Stimulated activated CD4-positive, alpha-beta T cell treated with anti-CD3 and anti-CD28 coated beads, Interleukin-15, amount 100 ng/mL, for 48 hours (primary cell): Measurements from ENCODE around the gene ZNF697.

Experiments used
- DNase-seq, 2 donors: peaks; one replicate each; pipeline ENCODE4 v3.0.0-alpha.2; 2020; ENCODE audit warnings: low read depth in 2 of 2

The ZNF697 gene

DNA sequence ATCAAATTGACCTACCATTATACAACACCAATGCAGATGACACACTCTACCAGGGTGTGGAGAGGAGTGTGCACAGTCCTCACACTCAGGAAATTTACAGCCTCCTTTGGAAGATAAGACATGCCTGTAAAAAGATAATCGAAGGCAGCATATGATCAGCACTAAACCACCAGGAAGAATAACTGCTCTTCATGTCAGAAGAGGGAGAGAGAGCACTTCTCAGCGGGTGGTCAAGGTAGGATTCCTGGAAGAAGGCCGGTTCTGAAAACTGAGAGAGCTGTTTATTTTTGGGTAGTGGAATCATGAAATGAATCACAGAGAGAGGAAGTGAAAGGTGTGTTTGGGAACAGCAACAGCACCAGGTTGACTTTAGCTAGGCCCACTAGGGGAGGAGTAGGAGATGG is 14.0 kb upstream of the ZNF697 start:
- DNase-seq: no peak

DNA sequence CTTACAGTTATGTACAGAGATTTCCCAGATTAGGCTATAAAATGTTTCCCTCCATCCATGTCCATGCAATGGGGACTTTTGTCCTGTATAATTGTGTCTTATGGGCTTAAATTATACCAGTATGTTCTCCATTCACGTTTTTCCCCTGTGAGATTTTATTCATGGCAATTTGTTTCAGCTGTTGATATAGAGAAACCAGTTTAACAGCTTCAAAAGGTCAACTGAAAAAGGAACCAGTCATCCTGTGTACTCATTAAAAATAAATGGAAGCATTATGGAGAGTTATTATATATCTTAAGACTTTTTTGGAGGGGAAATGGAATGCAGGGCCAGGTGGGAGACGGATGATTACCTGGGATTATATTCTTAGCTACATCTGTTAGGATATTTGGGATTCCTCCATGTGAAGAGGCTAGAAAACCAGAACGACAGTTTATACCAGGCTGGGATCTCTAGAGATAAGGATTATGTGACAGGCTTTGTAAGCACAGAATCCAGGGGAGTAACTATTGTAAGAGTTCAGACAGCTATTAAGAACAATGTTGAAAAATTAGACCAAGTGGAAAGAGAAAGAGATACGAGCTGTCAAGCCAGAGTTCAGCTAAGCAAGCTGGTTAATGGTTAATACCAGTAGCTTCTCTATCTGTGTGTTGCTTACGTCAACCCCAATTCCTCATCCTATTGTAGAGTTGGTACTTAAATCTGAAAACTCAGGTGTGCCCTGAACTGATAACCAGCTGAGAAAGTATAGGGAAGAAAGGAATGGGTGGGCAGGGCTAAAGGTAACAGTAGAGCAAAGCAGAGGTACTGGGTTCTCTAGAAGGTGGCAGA is 12.4 kb upstream of the ZNF697 start:
- DNase-seq: no peak

DNA sequence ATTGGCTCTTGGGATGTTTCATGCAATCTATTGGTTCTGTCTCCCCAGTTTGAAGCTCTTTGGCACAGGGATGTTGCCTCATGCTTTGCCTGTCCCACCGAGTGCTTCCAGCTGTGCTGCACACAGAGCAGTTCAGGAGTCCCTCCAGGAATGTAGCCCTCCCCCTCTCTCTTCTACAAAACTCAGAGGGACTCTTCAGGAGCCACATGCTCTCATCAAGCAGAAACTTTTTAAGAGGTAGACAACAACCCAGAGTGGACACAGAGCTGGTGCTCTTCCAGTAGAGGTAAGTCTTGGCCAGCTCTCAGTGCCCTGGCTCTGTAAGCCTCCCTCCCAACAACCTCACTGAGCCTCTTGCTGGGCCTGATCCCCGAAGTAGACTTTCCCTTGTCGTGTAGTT is 11.6 kb upstream of the ZNF697 start:
- DNase-seq: no peak

DNA sequence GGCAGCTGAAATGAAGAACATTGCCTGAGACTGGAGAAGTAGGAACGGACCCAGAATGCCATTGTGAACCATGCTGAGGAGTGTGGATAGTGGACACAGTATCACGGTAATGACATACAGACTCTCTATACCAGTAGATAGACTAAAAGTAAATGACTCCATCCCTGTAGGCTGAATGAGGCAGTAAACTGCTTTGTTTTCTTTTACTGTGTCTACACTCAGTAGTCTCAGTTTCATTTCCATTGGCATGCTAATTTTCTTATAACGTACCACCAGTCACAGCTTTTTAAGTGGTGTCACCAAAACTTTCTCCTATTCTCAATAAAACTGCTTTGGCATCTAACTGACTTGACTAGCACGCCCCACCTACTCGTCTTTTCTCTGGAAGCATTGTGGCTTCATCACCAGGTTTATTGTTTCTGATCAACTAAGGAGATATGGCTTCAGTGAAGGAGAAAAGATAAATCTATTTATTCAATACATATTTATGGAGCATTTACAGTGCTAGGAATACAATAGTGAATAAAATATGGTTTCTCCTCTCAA is 8.4 kb upstream of the ZNF697 start:
- DNase-seq: no peak

DNA sequence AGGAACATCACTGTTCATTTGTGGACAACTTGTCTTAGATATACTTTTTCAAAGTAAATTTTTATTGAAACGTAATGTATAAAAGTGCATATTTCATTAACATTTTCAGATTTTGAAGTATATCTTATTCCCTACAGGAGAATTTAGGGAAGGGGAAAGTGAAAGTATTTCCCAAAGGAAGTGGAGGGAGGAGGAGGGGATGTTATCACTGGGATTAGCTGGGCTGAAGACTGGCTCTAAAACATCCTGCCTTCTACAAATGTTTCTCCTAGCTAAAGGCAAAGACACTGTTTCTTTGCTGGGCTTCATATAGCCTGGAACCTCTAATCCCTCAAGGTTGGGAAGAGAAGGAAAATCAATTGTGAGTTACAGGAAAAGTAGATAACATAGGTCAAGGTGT is 7.1 kb upstream of the ZNF697 start:
- DNase-seq: no peak

DNA sequence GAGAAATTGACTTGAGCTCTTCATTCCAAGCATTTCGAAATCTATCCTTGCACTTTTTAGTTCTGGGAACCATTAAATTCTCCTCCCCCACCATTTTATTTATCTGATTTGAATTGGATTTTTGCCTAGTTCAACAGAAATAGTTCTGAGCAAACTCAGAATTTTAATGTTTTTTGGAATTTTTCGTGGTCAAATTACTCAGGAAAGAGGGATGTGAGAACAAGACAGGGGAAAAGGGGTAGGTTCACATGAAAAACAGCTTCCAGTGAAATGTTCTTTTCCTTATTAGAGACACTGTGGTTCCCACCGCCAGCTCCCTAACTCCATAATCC is 5.7 kb upstream of the ZNF697 start:
- no peak for DNase-seq

DNA sequence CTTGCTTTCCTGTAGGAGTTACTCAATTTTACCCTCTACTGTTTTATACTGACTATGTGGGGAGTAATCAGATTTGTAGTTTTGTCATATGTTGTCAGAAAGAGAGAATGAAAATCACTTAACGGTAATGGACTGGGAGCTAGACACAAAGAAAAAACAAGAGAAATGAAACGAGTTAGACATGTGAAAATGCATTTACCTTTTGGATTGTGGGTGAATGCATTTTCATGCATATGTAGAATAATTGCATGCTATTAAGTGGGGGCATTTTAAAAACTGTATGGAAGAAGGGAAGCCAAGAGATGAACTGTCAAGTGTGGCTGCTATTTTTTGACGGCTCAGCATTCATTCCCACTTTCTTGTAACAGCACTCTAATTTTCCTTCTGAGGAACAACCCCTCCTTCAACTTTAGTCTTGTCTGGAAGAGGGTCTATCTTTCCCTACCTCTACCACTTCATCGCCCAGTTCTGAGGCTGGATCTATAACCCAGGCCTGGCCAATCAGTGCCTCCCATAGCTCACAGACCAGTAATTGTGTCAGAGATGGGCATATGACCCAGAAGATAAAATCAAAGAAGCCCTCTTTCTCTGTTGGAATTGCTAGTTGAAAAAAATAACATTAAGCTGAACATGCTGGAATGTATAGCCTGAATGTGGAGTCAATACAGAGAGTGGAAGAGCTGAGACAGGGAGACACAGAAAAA is 5.2 kb upstream of the ZNF697 start:
- no peak for DNase-seq

DNA sequence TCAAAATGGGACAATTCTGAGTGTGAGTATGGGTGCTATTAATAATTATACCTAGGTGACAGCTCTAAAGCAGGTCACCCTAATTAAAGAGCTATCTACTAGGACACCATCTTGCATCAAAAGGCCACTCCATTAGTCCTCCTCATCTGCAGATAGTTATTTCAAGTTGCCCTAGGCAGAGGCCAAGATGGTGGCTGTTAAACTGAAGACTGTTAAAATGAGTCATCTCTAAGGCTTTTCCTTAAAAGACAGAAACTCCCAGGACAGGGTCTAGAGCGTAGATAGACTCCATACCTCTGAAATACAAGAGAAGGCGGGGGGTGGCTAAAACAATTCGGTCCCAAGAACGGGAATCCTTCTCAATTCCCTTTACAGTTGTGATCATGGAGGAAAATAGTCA is 4.5 kb upstream of the ZNF697 start:
- no peak for DNase-seq

DNA sequence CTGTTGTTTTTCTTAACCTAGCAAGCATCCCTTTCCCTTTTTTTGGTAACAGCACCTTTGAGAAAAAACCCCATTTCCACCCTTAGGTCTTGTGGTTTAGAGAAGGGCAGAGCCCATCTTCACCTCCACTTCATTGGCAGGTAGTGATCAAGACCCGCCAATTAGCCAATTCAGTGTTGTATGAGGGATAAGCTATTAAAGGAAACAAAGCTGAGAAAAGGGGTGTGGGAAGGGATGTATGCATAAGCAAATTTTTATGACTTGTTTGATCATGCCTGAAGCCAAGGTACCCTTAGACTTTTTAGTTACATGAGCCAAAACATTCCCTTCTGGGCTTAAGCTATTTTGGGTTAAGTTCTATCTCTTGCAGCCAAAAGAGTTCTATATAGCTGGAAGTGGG is 3.6 kb upstream of the ZNF697 start:
- DNase-seq: no peak

DNA sequence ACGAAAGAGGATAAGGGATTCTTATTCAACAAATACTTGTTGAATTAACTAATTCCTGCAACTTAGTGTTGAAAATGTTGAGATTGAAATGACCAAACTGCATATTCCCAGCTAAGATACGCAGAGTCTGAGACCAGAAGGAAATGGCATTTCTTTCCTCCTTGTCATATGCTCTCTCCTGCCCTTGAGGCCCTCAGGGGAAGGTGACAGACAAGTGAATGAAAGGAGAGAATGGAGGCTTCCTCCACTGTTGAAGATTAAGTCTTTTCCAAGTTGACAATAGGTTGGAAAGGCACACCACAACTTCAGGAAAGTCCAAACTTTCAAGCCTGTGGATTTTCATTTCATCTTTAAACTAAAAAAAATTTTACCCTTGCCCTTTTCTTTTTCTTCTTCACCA is 3.1 kb upstream of the ZNF697 start:
- no peak for DNase-seq

DNA sequence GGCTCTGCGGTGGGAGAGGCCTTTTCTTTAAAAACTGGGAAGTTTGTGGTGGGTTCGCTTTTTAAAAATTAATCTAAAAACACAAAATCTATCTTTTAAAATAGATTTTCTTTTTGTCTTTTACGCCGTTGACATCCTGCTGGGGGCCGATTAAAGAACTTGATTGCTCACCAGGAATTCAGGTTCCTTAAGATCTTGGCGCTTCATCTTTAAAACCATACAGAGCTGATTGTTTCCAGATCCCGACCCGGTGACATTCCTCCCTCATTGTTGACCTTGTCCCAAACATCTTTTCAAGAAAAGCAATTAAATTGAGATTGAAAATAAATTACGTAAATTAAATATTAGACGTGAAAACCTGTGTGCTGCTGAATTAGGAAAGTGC is 546 bp upstream of the ZNF697 start:
- no peak for DNase-seq

DNA sequence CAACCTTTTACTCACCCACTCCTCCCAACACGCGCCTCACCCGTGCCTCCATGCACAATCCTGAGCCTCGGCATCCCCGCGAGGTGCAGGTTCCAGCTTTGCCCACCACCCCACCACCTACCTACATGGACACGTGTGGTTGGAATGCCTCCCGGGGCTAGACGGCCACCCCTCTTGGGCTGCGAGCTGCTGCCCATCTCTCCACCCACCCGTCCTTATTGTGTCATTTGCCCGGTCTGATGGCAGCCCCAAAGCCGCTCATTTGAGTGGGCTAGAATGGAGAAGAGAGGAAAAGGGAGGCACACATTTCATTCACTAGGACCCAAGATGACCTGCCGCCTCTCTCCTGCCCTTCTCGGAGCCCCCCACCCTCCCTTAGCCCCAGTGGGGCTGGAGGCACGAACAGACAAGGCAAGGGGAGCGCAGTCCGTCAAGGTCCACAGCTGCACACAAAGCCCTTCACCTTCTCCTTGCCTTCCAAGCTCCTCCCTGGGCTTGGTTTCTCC is 785 bp downstream of the ZNF697 start:
- no peak for DNase-seq

DNA sequence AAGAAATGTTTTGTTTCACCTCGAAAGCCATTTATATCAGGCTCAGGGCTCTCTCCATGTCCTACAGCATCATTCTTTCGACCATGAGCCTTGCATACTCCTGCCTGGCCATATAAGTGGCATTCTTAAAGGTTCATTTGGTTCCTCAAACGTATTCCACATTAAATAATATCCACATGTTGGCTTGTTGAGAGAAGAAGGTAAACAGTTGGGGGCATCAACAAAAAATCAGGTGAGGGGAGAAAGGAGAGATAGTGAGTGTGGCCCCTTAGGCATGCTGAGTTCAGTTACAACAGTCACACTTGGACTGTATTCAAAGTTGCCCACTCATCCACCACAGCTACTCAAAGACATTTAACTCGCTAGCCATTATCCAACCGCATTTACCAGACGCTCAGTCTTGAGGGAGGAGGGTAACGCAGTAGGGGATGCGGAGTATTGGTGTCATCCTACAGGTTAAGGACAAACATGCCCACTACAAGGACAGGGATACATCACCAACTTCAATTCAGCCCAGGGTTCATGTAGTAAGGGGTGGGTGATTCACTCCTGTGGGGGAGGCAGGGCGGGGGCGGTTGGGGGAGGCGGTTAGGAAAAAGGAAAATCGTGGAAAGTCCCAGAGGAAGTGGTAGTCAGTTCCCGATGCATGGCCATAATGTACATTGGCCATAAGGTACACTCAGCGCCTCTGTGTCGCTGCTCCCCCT is 1.4 kb downstream of the ZNF697 start:
- DNase-seq: no peak

DNA sequence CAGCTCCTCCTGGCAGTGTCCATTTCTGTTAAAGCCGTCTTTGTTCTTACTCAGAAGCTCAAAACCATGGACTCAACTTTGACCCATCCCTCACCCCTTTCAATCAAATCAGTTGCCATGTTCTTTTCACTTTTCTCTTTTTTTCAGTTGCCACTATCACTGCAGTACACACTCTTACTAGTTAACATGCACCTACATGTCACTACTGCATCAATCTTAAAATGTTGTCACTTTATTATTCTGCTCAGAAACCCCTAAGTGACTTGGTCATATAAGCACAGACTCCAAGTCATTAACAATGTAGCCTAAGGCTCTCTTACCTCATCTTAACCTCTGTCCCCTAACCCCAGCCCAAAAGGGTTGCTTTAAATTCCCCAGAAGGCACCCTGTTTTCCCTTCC is 9.0 kb downstream of the ZNF697 start:
- DNase-seq: no peak

DNA sequence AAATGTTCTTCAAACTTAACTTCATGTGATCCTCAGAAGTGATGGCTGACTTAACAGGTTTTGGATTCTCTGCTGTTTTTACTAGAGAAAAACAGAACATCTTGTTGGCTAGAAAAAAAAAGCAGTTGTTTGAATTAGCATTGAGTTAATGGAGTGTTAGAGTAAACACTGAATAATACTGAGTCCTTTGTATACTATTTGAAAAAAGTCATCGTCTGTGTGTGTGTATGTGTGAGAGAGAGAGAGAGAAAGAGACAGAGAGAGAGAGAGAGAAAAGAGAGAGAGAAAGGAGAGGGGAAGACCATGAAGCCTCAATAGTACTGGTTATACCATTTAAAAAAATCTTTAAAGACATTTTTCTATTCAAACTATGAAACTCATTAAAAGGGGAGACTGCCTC is 10.4 kb downstream of the ZNF697 start:
- no peak for DNase-seq

DNA sequence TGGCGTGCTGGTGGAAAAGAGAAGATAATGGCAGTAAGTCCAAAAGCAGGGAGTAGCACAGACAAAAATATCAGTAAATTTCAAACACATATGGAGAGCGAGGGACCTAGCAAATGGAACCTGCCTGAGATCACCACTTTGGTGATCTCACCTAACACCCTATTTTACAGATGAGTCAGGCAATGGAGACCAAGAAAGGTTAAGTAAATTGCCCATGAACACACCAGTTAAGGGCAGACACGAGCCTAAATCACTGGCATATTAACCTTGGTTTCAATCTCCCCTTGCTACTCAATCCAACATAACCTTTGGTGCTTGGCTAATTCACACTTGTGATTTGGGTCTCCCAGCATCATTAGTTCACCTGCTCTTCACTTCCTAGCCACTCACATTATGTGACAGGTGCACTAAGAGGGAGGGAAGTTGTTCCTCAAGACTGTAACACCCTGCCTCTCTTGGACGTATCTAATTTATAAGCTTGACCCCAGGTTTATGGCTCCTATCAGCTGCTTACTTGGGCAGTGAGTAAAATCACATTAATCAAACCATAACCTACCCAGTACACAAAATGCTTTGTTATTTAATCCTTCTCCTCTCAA is 11.5 kb downstream of the ZNF697 start:
- DNase-seq: no peak

DNA sequence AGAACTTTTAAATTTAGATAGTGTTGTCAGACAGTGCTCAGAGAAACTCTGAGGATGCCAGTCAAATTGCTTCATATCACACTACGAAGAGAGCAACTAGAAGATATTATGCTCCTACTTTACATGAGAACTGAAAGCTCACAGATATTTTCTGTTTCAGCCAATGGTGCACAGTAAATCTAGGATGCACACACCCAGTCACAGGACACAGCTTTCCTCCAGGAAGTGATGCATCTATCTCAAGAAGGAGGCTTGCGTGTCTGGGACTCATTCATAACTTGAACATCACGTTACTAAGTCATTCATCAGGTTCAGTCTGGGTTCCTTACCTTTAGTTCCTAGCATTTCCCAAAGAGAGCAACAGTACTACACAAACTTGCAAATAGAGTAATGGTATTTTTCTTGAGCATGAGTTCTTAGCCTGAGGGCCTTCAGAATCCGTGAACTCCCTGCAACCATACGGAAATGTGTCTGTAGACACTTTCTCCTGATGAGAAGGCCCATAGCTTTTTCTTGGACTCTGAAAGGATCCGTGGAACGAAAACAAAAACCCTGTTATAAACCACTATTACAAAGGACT is 12.2 kb downstream of the ZNF697 start:
- DNase-seq: no peak

DNA sequence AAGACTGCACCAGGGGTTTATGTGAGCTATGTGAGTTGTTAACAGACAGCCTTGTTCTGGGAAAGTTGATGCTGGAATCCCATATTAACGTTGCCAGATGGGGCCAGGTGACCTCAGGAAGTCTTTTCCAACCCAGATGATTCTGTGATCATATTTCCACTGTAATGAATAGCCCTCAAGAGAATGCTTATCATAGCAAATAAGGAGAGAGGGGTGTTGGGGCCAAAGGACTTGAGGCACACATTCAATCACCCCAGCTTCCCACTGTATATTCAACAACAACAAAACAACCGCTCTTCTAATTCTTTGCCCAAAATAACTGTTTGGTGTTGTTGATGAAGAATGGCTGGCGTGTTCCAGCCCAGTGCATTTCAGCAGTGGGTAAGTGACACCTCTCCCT is 14.1 kb downstream of the ZNF697 start:
- no peak for DNase-seq

DNA sequence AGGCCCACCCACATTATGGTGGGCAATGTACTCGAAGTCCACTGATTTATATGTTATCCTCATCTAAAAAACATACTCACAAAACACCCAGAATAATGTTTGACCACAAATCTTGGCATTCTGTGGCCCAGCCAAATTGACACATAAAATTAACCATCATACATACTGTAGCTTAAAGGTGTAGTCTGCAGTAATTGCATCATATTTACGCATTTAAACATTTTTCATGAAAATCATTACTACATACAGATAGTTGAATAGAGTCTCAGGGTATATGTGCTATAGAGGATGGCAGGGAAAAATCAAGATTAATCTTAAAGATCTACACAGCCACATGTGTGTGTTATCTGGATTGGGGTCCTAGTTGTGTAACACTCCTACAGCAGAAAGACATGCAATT is 14.5 kb downstream of the ZNF697 start:
- DNase-seq: no peak

DNA sequence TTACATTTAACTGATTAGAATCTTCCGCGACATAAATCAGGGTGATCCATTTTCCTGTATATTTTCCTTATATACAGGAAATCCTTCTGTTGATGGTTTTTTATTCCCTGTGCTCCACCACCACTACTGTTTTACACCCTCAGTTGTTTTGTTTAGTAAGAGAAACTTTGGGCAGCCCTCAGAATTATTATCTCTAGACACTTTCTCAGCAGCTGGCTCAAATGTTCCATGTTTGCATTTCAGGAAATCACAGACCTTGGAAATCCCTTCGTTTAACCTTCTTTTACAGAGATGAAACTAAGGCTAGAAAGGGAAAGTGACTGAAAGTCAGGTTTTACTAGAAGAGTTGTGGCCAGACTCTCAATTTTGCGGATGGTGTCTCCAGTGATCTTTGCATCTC is 15.2 kb downstream of the ZNF697 start:
- DNase-seq: no peak

DNA sequence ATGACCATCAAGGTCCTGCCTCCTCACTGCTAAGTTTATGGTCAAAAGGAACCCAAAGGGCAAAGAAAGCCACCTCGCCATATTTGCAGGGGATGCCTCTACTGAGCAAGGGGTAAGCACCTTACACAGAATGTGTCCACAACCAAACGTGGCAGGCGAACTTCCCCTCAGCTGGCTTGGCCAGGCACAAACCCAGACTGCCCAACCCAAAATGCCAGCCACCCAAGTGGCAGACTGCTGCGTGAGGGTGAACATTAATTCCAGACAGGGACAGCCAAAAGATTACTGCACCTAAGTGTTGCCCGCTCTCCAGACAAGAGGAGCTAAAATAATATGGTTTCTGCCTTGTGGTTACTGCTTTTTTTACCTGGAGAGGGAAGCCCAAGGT is 16.0 kb downstream of the ZNF697 start:
- DNase-seq: no peak
